H1 (cell line): ENCODE results near the gene TRIM15. TPM values are rescaled to one million over a fixed set of nuclear protein-coding genes. Genes with fewer than 3 reads are reported as not detected.

ENCODE experiments used
- CTCF ChIA-PET: fragments of 300-600 bp; sonication (Branson Sonifier 250); formaldehyde crosslinking; loops from one replicate; lab custom pipeline; 2021; ENCODE audit not compliant: partially characterized antibody; lab: Charles Lee
- POLR2A ChIA-PET: fragments of 300-600 bp; sonication (Branson Sonifier 250); formaldehyde crosslinking; loops from one replicate; lab custom pipeline; 2021; ENCODE audit warnings: inconsistent platforms; ENCODE audit not compliant: partially characterized antibody; lab: Charles Lee
- DNase-seq, 2 experiments: peaks; one replicate each; pipeline versions ENCODE4 v3.0.0 to v3.0.0-alpha.2; 2010 to 2022; ENCODE audit warnings: low spot score in 2 of 2, low read depth in 1 of 2, mixed read lengths in 1 of 2
- FAIRE-seq: peaks from 2 replicates; lab custom pipeline; 2011; peaks lifted over from hg19 to GRCh38; lab: Jason Lieb, UNC
- H2AFZ ChIP-seq: 2 replicates; pipeline ENCODE4 v1.8.1; 2012; ENCODE audit warnings: low read length, inconsistent platforms
- H2AK5ac ChIP-seq: 2 replicates; pipeline ENCODE4 v1.6.1; 2013; ENCODE audit warnings: low read depth, low read length
- H2BK120ac ChIP-seq: replicated peaks from 2 replicates; pipeline ENCODE3; 2013; ENCODE audit warnings: low read depth, low read length, inconsistent platforms
- H2BK12ac ChIP-seq: 2 replicates; pipeline ENCODE4 v1.6.1; 2013; ENCODE audit warnings: low read depth, low read length
- H2BK15ac ChIP-seq: 2 replicates; pipeline ENCODE4 v1.6.1; 2013; ENCODE audit warnings: low read length
- H2BK20ac ChIP-seq: 2 replicates; pipeline ENCODE4 v1.6.1; 2013; ENCODE audit warnings: low read length
- H2BK5ac ChIP-seq: 2 replicates; pipeline ENCODE4 v1.6.1; 2013; ENCODE audit warnings: low read depth, low read length
- H3K14ac ChIP-seq: 2 replicates; pipeline ENCODE4 v1.6.1; 2013; ENCODE audit warnings: inconsistent platforms; ENCODE audit not compliant: insufficient read length
- H3K18ac ChIP-seq: 2 replicates; pipeline ENCODE4 v1.6.1; 2013; ENCODE audit warnings: low read length; ENCODE audit errors: extremely low read depth
- H3K23ac ChIP-seq: 2 replicates; pipeline ENCODE4 v1.6.1; 2013; ENCODE audit warnings: inconsistent platforms; ENCODE audit not compliant: insufficient read length
- H3K23me2 ChIP-seq: 2 replicates; pipeline ENCODE4 v1.6.1; 2013; ENCODE audit warnings: low read depth, low read length
- H3K27ac ChIP-seq: 2 replicates; pipeline ENCODE4 v1.6.1; 2011; ENCODE audit warnings: low read depth, low read length, inconsistent platforms
- H3K27me3 ChIP-seq, 4 experiments: replicated peaks in 1 of 4; 1 replicate in 1 of 4; 2 replicates in 3 of 4; pipeline versions ENCODE4 v1.6.1 to v1.8.1; 2011 to 2013; ENCODE audit warnings: low read length in 3 of 4, mild to moderate bottlenecking in 3 of 4, inconsistent platforms in 2 of 4, mixed read lengths in 2 of 4, moderate library complexity in 1 of 4; ENCODE audit not compliant: control insufficient read depth in 3 of 4, insufficient read depth in 3 of 4; ENCODE audit errors: extremely low read depth in 1 of 4
- H3K36me3 ChIP-seq, 4 experiments: 2 replicates each; pipeline versions ENCODE4 v1.6.1 to v1.8.1; 2011 to 2013; ENCODE audit warnings: mild to moderate bottlenecking in 4 of 4, low read length in 3 of 4, moderate library complexity in 2 of 4, control low read depth in 1 of 4, inconsistent platforms in 1 of 4; ENCODE audit not compliant: insufficient read depth in 4 of 4, control insufficient read depth in 2 of 4
- H3K4ac ChIP-seq: replicated peaks from 2 replicates; pipeline ENCODE3; 2013; ENCODE audit warnings: low read length, low read depth, mixed read lengths, inconsistent platforms; ENCODE audit not compliant: insufficient read length
- H3K4me1 ChIP-seq, 4 experiments: replicated peaks in 1 of 4; 1 replicate in 1 of 4; 2 replicates in 3 of 4; pipeline versions ENCODE4 v1.6.1 to v1.8.1; 2011 to 2013; ENCODE audit warnings: low read length in 3 of 4, inconsistent platforms in 2 of 4, mixed read lengths in 1 of 4; ENCODE audit not compliant: insufficient read depth in 4 of 4, control insufficient read depth in 3 of 4
- H3K4me2 ChIP-seq, 2 experiments: 2 replicates each; pipeline versions ENCODE4 v1.6.1 to v1.8.1; 2011 to 2013; ENCODE audit warnings: low read depth in 2 of 2, low read length in 2 of 2, control low read depth in 1 of 2, inconsistent platforms in 1 of 2, mild to moderate bottlenecking in 1 of 2; ENCODE audit not compliant: insufficient read depth in 1 of 2
- H3K4me3 ChIP-seq, 4 experiments: fragments of 200-600, 300-600 bp in 1 of 4; sonication (generic), shearing (Covaris generic), sonication (Bioruptor Twin) in 1 of 4; 2 replicates each; pipeline versions ENCODE4 v1.5.1 to v1.8.1; 2011 to 2016; ENCODE audit warnings: low read length in 4 of 4, low read depth in 3 of 4, control low read depth in 2 of 4, inconsistent platforms in 2 of 4, mild to moderate bottlenecking in 2 of 4, mixed read lengths in 1 of 4, moderate library complexity in 1 of 4; ENCODE audit not compliant: insufficient read depth in 2 of 4; ENCODE audit errors: extremely low read depth in 1 of 4
- H3K56ac ChIP-seq: replicated peaks from 2 replicates; pipeline ENCODE3; 2013; ENCODE audit warnings: low read depth, mild to moderate bottlenecking, mixed read lengths, low read length, inconsistent platforms; ENCODE audit not compliant: insufficient read length
- H3K79me1 ChIP-seq: 2 replicates; pipeline ENCODE4 v1.6.1; 2013; ENCODE audit warnings: low read depth, low read length, control low read depth
- H3K79me2 ChIP-seq, 2 experiments: 2 replicates each; pipeline versions ENCODE4 v1.6.1 to v1.8.1; 2012 to 2013; ENCODE audit warnings: low read length in 2 of 2, mild to moderate bottlenecking in 2 of 2, inconsistent platforms in 1 of 2; ENCODE audit not compliant: insufficient read depth in 2 of 2, control insufficient read depth in 1 of 2
- H3K9ac ChIP-seq, 4 experiments: replicated peaks in 1 of 4; 1 replicate in 1 of 4; 2 replicates in 3 of 4; pipeline versions ENCODE4 v1.6.1 to v1.8.1; 2011 to 2013; ENCODE audit warnings: low read depth in 3 of 4, low read length in 3 of 4, control low read depth in 2 of 4, mild to moderate bottlenecking in 2 of 4, moderate library complexity in 2 of 4, inconsistent platforms in 1 of 4; ENCODE audit errors: extremely low read depth in 1 of 4
- H3K9me3 ChIP-seq, 2 experiments: 2 replicates each; pipeline versions ENCODE4 v1.6.1 to v1.8.1; 2012 to 2013; ENCODE audit warnings: mild to moderate bottlenecking in 2 of 2, moderate library complexity in 2 of 2, control low read depth in 1 of 2, inconsistent platforms in 1 of 2, low read depth in 1 of 2, low read length in 1 of 2, mixed read lengths in 1 of 2; ENCODE audit not compliant: insufficient read depth in 2 of 2
- H4K20me1 ChIP-seq, 2 experiments: replicated peaks in 1 of 2; 2 replicates each; pipeline versions ENCODE3 to v1.8.1; 2011 to 2013; ENCODE audit warnings: inconsistent platforms in 2 of 2, low read length in 2 of 2, mild to moderate bottlenecking in 1 of 2; ENCODE audit not compliant: insufficient read depth in 2 of 2, control insufficient read depth in 1 of 2
- H4K5ac ChIP-seq: 2 replicates; pipeline ENCODE4 v1.6.1; 2013; ENCODE audit warnings: low read length, low read depth, mixed read lengths, inconsistent platforms; ENCODE audit not compliant: insufficient read length
- H4K8ac ChIP-seq: 2 replicates; pipeline ENCODE4 v1.8.0; 2013; ENCODE audit warnings: mild to moderate bottlenecking, moderate library complexity, low read length, inconsistent platforms; ENCODE audit not compliant: insufficient read depth; ENCODE audit errors: extremely low read depth
- H4K91ac ChIP-seq: replicated peaks from 2 replicates; pipeline ENCODE3; 2013; ENCODE audit warnings: low read length, mixed read lengths, inconsistent platforms; ENCODE audit not compliant: insufficient read length
- CHD1 ChIP-seq: IDR thresholded peaks from 2 replicates; pipeline ENCODE4 v1.6.1; 2012; ENCODE audit warnings: low read depth, low read length, improper control_type of control experiment
- FOSL1 ChIP-seq: IDR thresholded peaks from 2 replicates; pipeline ENCODE4 v1.6.1; 2011; ENCODE audit warnings: mild to moderate bottlenecking, low read depth, low read length, moderate library complexity; ENCODE audit not compliant: insufficient read depth
- GTF2F1 ChIP-seq: IDR thresholded peaks from 2 replicates; pipeline ENCODE4 v1.6.1; 2012; ENCODE audit warnings: low read depth, low read length, improper control_type of control experiment, borderline replicate concordance
- HDAC6 ChIP-seq: IDR thresholded peaks from one replicate; pipeline ENCODE4 v1.7.1; 2012; ENCODE audit warnings: low read depth, mild to moderate bottlenecking, inconsistent platforms, low read length, moderate library complexity
- POLR2AphosphoS5 ChIP-seq: IDR thresholded peaks from 2 replicates; pipeline ENCODE4 v1.6.1; 2011; ENCODE audit warnings: low read depth, low read length
- SIN3A ChIP-seq, 2 experiments: IDR thresholded peaks in 1 of 2; conservative IDR thresholded peaks in 1 of 2; 2 replicates each; pipeline ENCODE4 v1.6.1; 2011 to 2012; ENCODE audit warnings: low read length in 2 of 2, improper control_type of control experiment in 1 of 2, low read depth in 1 of 2, mild to moderate bottlenecking in 1 of 2
- TAF7 ChIP-seq: optimal IDR thresholded peaks from 2 replicates; pipeline ENCODE3; 2011; ENCODE audit warnings: low read depth, mild to moderate bottlenecking, inconsistent platforms, low read length, moderate library complexity, borderline replicate concordance
- TBP ChIP-seq: IDR thresholded peaks from 2 replicates; pipeline ENCODE4 v1.6.1; 2011; ENCODE audit warnings: low read depth, low read length, improper control_type of control experiment
- YY1 ChIP-seq: IDR thresholded peaks from 2 replicates; pipeline ENCODE4 v1.6.1; 2011; ENCODE audit warnings: low read depth, mild to moderate bottlenecking, low read length
- WGBS, 2 experiments: shearing (Covaris generic) in 1 of 2; methylation state at CpG; one replicate each; pipeline versions ENCODE4 v1.1.6 to v1.1.7; 2013 to 2015; ENCODE audit warnings: low lambda C conversion rate in 2 of 2, mixed read lengths in 2 of 2, inconsistent platforms in 1 of 2, low coverage in 1 of 2, missing lambda C conversion rate in 1 of 2; ENCODE audit not compliant: insufficient replicate concordance in 2 of 2, insufficient coverage in 1 of 2, insufficient read length in 1 of 2; ENCODE audit errors: extremely low coverage in 1 of 2, missing lambda C conversion rate in 1 of 2; 5-methylcytosine and 5-hydroxymethylcytosine counted together
- polyA plus RNA-seq, 7 experiments: library from polyadenylated mRNA; depleted of rRNA in 3 of 7; stranded (reverse) in 5 of 7; unstranded in 2 of 7; fragments of >200 nt in 5 of 7; fragments of 200-250 nt in 2 of 7; gene quantifications; 1 replicate in 5 of 7; 2 replicates in 1 of 7; 4 replicates in 1 of 7; pipeline versions ENCODE4 v1.2.1 to v1.2.3, GENCODE V29; 2011 to 2013; ENCODE audit warnings: missing spikeins in 2 of 7, mixed read lengths in 2 of 7
- total RNA-seq: library from RNA; stranded (reverse); fragmentation: NEBNext Ultra II Directional; extraction: Animal tissue kit (Norgen Biotek cat#: 25700); gene quantifications from 2 replicates; pipeline ENCODE4 v1.2.1, GENCODE V29; 2021
- TF ChIP-seq, protein P1 (sequence below): IDR thresholded peaks from 2 replicates; pipeline ENCODE4 v1.6.1; 2012; ENCODE audit warnings: inconsistent platforms
- TF ChIP-seq, protein P2 (sequence below), 3 experiments: IDR thresholded peaks; 1 replicate in 2 of 3; 2 replicates in 1 of 3; pipeline versions ENCODE4 v1.5.1 to v1.6.1; 2011; ENCODE audit warnings: low read length in 3 of 3, mild to moderate bottlenecking in 3 of 3, inconsistent platforms in 2 of 3, low read depth in 1 of 3, moderate library complexity in 1 of 3; ENCODE audit not compliant: insufficient read depth in 1 of 3; ENCODE audit errors: control extremely low read depth in 1 of 3

TRIM15 gene
- total and polyA plus RNA-seq, 2 of the 8 experiments (the other 6 are each of a cell fraction or from before 2014, with no cell fraction given) = 0.18 to 0.48 TPM

DNA sequence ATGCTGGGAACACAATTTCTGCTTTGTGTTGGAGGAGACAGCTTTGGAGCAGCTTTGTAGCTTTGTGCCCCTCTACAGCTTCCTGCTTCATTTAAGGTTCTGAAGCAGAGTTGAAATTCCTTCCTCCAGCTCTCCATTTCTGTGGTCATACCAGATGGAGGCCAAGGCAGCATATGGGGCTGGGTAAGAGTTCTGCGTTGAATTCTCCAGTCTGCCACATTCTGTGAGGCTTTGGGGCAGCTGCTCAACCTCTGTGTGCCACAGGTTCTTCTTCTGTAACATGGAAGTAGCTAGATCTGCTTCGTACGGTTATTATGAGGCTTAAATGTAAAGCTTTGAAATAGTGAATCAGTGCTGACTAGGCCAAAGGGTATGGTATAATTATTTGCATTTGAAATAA lies 52.8 kb downstream of the TRIM15 start:
- ChIA-PET POLR2A (interaction anchor here (1.5 kb wide), 1 partner anchor 110 kb away, joined by 4 read pairs; the partner anchor contains the start of gene TRIM39), CTCF (interaction anchor here (0.7 to 2.1 kb wide), 7 partner anchors 9 to 150 kb away, joined by 3 to 6 read pairs (median 4); no protein-coding TSS in a partner anchor)
- H3K9ac ChIP-seq = no peak overlapping the region
- H2BK120ac ChIP-seq = no peak overlapping the region
- peaks cover 11% of the 10 kb centered on the region for H3K23me2 ChIP-seq
- no peak overlapping the region for H3K23ac ChIP-seq
- peaks cover 2 to 7% (median 5%) of the 10 kb centered on the region in 4 experiments; a peak in 4 of 7 replicates for H3K4me1 ChIP-seq
- no peak overlapping the region for H3K4ac ChIP-seq
- no peak overlapping the region for H2AFZ ChIP-seq
- H2AK5ac ChIP-seq = no peak overlapping the region
- no peak overlapping the region for H4K5ac ChIP-seq
- H3K9me3 ChIP-seq = no peaks in the 10 kb centered on the region
- no peak overlapping the region for H2BK5ac ChIP-seq
- no peak for FAIRE-seq
- H4K91ac ChIP-seq = no peak overlapping the region
- H3K36me3 ChIP-seq = no peaks in the 10 kb centered on the region
- no peak overlapping the region for H2BK15ac ChIP-seq
- H3K27me3 ChIP-seq = no peaks in the 10 kb centered on the region; a peak in 1 of 7 replicates
- H2BK12ac ChIP-seq = no peak overlapping the region
- peaks cover 0 to 3% of the 10 kb centered on the region in 2 experiments for H4K20me1 ChIP-seq
- H2BK20ac ChIP-seq = no peak overlapping the region
- no peak overlapping the region for H3K4me2 ChIP-seq
- peaks cover 5% of the 10 kb centered on the region; the same call in 1 of the 2 replicates for H3K79me1 ChIP-seq
- H3K56ac ChIP-seq = no peak overlapping the region
- no peak overlapping the region for H4K8ac ChIP-seq
- WGBS, 2 experiments = 90% methylated on average over 3 of the region's 3 CpGs; no CpG with 5 or more reads in 1 of the 2 experiments
- no peak overlapping the region for H3K18ac ChIP-seq
- H3K14ac ChIP-seq = no peak overlapping the region
- no peak for DNase-seq
- no peak overlapping the region for H3K4me3 ChIP-seq
- H3K79me2 ChIP-seq = peaks cover 0 to 15% of the 10 kb centered on the region in 2 experiments; a peak in 3 of 4 replicates
- H3K27ac ChIP-seq = no peak overlapping the region
- TF ChIP-seq FOSL1 = no peak
- TF ChIP-seq, protein P1, sequence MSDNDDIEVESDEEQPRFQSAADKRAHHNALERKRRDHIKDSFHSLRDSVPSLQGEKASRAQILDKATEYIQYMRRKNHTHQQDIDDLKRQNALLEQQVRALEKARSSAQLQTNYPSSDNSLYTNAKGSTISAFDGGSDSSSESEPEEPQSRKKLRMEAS = no peak
- TF ChIP-seq YY1 = no peak
- no peak for TF ChIP-seq GTF2F1
- no peak for TF ChIP-seq CHD1
- no peak for TF ChIP-seq POLR2AphosphoS5
- TF ChIP-seq, protein P2, sequence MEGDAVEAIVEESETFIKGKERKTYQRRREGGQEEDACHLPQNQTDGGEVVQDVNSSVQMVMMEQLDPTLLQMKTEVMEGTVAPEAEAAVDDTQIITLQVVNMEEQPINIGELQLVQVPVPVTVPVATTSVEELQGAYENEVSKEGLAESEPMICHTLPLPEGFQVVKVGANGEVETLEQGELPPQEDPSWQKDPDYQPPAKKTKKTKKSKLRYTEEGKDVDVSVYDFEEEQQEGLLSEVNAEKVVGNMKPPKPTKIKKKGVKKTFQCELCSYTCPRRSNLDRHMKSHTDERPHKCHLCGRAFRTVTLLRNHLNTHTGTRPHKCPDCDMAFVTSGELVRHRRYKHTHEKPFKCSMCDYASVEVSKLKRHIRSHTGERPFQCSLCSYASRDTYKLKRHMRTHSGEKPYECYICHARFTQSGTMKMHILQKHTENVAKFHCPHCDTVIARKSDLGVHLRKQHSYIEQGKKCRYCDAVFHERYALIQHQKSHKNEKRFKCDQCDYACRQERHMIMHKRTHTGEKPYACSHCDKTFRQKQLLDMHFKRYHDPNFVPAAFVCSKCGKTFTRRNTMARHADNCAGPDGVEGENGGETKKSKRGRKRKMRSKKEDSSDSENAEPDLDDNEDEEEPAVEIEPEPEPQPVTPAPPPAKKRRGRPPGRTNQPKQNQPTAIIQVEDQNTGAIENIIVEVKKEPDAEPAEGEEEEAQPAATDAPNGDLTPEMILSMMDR (IDR thresholded peaks at IDR 0.05; ENCODE audit: control extremely low read depth in 1 of 3, insufficient read depth in 1 of 3, low read depth in 1 of 3, low read length in 3 of 3) = no peak
- TF ChIP-seq TAF7 = no peak
- TF ChIP-seq HDAC6 = no peak
- TF ChIP-seq TBP = no peak
- no peak for TF ChIP-seq SIN3A (conservative IDR thresholded peaks at IDR 0.05 in 1 of 2, IDR thresholded peaks at IDR 0.05 in 1 of 2; ENCODE audit: low read depth in 1 of 2, low read length in 2 of 2)
